Measurements from ENCODE around the gene VAMP5.
"Not testable (repeated sequence)": the region's sequence is repeated elsewhere in the genome, so short reads cannot be mapped to it uniquely, and the experiment has no call there.

VAMP5 gene

DNA sequence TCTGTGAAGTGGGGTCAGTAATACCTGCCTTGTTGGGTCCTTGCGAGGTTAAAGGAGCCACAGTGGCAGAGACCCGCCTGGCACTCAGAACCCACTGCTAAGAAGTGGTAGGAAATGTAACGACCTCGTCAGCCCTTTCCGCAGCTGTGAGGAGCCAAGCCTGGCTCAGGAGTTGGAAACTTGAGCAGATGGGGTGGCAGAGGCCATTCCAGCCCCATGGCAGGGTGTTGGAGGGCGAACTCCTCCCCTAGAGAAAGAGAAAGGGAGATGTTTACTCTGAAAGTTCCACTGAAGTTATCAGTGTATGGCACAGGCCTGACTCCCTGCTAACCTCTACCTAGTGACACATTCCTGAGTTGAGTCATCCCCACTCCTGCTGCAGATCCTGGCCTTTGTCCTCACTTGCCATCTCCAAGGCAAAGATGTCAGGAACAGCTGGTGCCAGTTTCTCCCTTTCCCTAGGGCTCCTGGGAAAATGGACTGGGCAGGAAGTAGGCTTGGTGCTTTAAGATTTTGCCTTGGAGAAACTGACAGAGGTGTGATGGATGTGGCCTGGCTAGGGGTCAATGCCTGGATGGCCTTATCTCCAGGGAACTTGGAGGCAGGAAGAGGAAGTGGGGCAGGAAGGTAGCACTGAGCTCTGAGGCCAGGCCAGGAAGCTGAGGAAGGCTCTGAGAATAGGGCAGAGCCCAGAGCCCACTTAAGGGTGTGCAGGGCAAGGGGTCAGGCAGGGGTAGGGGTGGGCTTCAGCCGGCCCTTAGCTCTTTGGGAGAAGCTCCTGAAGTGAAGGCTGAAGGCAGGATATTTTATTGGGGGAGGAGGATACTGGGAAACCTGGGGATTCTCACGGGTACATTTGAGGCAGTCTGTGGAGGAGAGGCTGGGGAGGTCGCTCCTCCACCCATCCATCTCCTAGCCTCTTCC is 888 bp downstream of the VAMP5 start:
- peak; percentile 89 for DNase-seq (ENCODE audit: low spot score)

DNA sequence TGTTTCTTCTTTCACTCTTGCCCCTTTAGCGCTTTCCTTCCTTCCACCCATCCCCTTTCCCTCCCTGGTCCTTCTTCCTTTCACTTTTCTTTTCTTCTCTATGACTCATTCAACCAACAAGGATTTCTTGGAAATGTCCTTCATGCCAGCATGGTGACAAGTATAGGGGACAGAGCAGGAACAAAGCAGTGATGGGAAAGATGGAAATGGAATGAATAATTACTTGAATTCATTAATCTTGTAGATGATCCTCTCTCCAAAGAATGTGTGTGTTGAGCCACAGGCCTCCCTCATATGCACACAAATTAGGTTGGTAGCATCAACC is 1.5 kb downstream of the VAMP5 start:
- peak; percentile 46 for DNase-seq (ENCODE audit: low spot score)

DNA sequence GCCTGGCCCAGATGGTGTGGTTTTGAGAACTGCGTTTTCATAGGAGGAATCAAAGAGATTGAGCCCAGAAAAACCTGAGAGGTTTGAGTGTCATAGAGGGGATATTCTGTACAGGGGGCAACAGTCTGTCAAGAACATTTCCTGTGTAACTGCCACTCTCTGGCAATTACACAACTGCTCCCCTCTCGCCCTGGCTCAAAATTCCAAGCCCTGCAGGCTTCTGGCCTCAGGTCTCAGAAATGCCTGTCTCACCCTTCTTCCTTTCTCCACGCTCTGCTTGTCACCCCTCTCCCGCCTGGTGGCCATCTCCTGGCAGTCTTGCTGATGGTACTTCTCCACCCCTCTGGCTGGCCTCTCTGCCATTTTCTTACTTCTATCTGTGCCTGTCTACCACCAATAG is 4.0 kb downstream of the VAMP5 start:
- no peak for DNase-seq (ENCODE audit: low spot score)

DNA sequence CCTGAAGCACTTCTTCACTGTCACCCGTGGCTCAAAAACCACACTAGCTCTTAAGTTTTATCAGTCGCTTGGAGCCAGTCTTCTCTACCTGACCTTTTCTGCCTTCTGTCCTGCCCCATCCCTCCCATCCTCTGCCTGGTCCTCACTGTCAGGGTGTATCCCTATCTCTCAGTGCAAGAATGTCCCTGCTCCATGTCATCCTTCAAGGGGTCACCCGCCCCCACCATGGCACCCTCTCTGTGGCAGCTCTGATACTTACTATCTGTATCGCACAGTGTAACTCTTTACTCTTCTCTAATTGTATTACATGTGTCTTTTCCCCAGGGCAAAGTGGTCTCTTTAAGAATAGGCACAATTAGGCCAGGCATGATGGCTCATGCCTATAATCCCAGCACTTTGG is 4.4 kb downstream of the VAMP5 start:
- DNase-seq (ENCODE audit: low spot score): no peak

DNA sequence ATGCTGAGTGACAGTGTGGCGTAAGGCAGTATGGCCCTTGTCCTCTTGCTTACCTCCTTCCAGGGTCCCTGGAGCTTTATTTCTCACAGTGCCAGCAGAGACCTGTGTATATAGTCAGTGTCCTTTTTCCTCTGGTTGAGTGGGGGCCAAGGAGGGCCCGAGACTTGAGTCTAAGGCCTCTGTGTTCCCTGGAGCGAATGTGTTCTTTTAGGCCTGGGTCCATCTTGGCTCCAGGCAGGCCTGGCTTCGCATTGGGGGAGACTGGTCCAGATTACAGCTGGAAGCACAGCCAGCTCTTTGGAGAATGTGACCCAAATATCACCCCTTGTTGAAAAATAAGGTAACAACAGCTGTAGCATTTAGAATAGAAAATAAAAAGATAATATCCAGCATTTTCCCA is 5.0 kb downstream of the VAMP5 start:
- DNase-seq (ENCODE audit: low spot score): no peak

DNA sequence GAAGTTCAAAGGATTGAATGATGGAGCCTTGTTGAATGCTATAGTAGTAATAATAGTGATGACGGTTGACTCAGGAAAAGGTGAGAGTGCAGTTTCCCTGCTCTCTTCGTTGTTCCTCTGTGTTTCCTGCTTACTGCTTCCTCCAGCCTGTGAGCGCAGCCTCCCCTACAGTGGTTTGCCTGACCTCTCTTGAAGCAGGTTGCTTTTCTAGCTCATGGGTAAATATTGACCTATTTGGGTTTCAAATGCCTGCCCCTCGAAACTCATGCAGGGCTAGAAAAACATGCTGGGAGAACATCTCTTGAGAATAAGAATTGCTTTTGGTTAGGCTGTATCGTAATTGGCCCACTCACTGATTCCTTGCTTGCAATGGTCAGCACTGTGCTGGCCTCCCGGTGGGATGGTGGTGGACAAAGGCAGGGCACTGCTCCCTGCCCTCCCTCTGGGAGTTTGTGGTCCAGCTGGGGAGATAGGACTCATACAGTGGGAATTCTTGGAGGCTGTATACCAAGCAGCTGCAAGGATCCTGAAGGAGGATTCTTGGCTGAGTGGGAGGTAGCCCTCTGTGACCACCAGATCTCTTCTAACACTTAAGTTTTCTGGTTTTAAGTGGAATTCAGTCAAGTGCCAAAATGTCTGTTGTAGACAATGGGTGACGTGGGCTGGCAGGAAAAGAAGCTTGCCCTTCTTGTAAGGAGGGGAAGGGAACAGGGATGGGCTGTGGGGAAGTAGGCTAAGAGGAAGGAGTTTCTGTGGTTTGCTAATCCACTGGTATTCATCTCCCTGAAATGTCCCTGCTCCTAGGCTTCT is 6.0 kb downstream of the VAMP5 start:
- DNase-seq (ENCODE audit: low spot score): no peak

DNA sequence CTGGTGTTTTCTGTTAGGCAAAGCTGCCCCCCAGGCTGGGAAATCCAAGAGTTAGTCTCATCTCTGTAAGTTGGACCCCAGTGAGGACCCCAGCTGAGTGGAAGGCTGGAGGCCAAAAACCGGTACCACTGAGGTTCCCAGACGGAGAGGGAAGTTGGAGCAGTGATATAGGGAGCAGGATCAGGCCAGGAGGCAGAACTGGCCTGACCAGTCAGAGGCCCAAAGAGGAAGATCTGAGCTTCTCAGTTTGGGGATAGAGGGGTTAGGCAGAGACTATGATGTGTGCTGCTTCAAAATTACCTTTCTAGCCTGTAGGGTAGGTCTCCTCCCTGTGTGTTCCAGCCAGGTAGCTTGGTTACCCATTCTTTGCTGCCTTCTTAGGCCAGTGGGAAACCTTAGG is 6.7 kb downstream of the VAMP5 start:
- no peak for DNase-seq (ENCODE audit: low spot score)

DNA sequence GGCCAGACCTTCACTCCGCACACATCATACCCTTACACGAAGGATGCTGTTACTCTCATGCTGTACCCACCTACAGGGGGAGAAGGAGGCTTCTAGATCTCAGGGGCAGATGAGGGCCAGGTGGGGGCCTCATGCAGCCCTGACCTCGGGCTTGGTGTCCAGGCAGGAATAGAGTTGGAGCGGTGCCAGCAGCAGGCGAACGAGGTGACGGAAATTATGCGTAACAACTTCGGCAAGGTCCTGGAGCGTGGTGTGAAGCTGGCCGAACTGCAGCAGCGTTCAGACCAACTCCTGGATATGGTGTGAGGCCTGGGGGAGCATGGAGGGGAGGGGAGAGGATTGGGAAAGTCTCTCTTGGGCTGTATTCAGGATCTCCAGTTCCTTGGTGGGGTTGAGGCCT is 7.3 kb downstream of the VAMP5 start:
- no peak for DNase-seq (ENCODE audit: low spot score)

DNA sequence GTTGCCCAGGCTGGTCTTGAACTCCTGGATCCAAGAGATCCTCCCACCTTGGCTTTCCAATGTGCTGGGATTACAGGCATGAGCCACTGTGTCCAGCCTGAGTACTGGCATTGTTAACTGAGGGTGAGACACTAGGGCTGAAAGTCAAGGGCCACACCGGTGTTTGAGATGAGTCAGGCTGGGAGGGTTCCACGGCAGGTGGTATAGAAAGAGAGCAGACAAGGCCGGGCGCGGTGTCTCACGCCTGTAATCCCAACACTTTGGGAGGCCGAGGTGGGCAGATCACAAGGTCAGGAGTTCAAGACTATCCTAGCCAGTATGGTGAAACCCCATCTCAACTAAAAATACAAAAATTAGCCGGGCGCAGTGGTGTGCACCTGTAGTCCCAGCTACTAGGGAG is 8.1 kb downstream of the VAMP5 start:
- DNase-seq (ENCODE audit: low spot score): not testable (repeated sequence)

DNA sequence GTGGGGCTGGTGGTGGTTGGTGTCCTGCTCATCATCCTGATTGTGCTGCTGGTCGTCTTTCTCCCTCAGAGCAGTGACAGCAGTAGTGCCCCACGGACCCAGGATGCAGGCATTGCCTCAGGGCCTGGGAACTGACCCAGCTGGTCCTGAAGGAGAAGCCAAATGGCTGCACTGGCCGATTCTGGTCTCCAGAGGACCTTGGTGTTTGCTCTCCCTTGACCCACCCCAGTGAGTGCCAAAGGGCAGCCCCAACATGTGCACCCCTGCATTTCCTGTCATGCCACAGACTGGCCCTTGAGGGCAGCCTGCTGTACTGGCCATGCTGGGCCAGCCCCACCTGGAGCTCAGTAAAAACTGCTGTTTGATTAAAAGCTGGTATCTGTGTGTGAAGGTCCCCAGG is 8.8 kb downstream of the VAMP5 start:
- DNase-seq (ENCODE audit: low spot score): no peak

DNA sequence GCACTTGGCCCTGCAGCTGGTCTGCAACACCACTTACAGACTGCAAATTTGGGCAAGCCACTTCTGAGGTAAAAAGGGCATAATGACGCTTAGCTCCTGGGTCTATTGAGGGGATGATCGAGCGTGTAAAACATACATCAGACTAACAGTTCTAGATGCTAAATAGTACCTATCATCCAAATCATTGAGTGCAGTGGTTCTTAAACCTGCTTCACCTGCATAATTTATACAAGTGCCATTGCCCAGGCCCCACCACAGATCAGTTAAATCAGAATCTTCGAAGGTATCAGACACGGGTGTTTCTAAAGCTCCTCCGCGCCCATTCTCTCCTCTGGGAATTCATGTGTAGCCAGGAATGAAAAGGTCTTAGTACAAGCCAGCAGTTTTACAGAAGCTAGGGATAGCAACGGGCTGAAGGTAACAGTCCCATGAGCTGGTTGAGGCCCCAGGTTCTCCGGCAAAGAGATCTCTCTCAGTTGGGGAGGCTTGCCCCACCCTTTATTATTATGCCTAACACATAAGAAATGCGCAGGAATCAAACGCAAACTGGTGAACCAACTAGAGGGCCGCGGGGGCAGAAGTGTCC is 10.6 kb downstream of the VAMP5 start:
- no peak for DNase-seq (ENCODE audit: low spot score)

DNA sequence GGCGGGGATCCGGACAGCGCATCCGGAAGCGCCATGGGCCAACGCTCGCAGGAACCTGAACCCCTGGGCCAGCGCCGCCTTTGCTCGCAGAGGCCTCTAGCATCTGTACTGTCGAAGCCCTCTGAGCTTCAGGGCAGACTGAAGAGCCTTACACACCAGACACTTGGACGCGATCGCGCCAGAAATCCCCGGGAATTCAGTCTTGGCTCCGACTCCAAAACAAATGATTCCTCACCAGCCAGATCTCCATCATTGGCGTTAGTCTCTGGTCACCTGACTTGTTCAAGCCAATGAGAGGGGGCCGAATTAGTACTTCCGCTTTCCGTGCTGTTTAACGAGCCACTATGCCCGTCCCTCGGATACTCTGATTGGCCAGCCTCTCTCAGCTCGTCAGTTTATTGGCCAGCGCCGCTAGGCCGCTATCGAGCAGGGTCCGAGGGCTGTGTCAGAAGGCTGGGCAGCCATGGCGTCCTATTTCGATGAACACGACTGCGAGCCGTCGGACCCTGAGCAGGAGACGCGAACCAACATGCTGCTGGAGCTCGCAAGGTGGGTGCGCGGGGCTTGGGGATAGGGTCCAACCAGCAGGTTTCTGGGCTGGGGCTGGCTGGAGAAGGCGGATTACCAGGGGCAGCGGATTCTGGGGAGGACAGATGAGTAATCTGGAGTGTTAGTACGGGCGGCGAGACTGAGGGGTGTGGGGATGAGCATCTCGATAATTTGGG is 11.2 kb downstream of the VAMP5 start, which contains the start of gene RNF181:
RNF181 (plus strand) TSS at position 445 of the 725 bp plus-strand sequence; CDS start at position 464, 19 bp downstream.
- DNase-seq (ENCODE audit: low spot score): peak; percentile 98

DNA sequence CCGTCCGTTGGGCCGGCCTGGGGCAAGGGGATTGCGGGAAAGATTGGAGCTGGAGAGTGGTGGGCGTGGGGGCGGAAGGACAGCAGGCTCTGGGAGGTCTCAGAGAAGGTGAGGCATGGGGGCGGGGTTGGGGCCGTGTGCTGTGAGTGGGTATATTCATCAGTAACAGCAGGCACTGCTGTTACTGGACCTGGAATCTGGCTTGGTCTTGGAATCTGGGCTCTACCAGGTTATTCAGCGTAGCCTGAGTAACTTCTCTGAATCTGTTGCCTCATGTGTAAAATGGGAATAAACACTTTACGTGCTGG is 11.7 kb downstream of the VAMP5 start:
- no peak for DNase-seq (ENCODE audit: low spot score)

DNA sequence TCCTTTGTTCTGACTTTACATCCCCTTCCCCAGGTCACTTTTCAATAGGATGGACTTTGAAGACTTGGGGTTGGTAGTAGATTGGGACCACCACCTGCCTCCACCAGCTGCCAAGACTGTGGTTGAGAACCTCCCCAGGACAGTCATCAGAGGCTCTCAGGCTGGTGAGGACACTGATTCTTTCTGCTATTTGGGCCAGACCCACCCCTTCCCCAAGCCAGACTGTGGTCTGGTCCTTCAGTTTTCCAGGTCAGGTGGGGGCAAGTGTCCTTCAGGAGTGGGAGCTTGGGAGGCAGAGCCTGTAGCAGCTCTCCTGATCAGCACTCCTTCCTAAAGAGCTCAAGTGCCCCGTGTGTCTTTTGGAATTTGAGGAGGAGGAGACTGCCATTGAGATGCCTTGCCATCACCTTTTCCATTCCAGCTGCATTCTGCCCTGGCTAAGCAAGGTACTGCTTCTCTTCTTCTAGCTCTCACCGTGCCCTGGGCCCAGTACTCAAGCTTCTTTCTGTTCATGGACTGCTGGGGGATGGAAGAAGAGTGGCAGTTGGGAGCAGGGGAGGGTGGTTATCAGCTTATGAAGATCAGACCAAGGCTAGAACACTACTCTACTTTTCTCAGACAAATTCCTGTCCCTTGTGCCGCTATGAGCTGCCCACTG is 12.4 kb downstream of the VAMP5 start:
- no peak for DNase-seq (ENCODE audit: low spot score)

DNA sequence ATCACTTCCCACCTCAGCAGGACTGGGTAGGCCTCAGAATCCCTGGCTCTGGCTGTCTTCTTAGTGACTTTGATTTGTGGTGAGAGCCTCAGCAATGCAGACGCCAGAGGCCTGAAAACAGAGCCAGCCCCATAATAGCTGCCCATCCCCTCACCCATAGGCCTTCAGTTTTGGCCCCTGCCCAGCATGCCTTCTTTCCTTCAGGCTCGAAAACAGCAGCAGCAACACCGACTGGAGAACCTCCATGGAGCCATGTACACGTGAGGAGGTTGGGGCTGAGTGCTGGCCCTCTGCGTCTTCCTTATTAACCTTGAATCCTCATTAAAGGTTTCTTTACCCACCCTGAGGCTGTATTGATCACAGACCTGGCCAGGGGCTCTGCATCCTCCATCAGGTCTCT is 13.0 kb downstream of the VAMP5 start:
- no peak for DNase-seq (ENCODE audit: low spot score)

DNA sequence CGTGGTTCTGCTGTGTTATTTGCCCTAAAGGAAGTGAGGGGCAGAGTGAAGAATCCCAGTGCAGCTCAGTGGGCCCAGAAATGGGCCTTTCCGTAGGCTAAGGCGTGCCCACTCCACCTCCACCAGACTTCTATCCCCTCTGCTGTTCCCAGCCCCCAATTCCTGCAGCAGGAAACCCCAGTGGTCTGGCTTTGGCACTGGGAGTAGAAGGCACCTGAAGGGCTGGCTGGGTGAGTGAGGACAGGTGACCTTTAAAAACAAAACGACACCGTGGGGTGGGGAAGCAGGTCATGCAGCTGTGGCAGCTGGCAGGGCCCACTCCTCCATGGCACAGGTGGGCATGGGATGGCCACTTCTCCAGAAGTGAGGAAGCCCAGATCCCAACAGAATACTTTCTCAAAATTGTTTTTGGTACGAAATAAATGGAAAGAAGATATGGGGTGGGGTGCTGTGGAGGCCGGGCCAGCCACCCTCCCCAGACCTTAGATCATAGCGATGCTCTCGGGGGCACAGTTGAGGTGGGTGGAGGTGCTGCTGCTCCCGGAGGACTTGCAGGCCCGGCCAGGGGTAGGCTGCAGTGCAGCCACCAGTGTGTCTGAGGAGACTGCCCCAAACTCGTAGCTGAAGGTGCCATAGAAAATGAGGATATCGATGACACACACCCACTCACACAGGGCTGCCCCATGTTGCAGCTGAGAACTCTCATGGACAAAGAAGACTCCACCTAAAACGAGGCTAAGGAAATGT is 14.5 kb downstream of the VAMP5 start:
- no peak for DNase-seq (ENCODE audit: low spot score)

DNA sequence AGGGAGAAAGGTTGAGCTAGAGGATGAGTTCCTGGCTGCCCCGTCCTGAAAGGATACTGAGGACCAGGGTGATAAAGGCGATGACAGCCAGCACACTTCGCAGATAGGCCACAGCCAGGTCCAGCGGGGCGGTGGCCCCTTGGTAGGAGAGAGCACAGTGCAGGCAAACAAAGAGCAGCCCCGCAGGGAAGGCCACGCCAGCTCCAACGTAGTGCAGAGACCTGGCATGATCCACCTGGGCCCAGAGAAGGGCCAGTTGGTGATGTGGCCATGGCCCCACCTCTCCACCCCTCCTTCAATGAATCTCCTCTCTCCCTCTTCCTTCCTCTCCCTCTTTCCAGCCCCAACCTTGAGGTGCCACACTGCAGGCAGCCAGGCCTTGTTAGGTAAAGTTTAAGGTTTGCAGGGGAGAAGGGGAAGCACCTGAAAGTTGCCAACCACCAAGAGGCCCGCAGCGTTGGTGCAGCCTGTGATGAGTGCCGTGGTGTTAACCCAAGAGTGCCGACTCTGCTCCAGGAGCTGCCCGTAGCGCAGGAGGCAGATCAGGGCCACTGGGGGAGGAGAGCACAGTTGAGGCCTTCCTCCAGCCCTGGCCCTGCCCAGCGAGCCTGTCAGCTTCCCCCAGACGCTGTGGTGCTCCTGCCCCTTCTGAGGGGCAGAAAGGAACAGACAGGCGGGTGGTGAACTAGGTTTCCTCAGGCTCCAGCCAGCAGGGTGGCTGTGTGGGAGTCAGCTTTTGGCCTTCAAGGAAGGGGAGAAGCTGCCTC is 15.4 kb downstream of the VAMP5 start:
- DNase-seq (ENCODE audit: low spot score): no peak

DNA sequence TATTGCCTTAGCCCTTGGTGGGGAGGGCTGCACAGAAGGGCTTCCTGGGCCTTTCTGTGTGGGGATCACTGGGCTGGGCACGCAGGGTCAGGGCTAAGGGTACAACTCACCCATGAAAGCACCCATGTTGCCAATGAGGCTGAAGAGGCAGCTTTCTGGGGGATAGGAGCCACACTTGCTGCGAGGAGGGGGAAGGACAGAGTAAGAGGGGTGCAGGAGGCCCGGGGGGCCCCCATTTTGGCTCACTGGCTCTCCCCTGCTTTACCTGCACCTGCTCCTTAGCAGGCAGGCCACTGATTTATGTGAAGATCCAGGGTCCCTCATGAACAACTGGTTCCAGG is 16.0 kb downstream of the VAMP5 start:
- DNase-seq (ENCODE audit: low spot score): no peak

DNA sequence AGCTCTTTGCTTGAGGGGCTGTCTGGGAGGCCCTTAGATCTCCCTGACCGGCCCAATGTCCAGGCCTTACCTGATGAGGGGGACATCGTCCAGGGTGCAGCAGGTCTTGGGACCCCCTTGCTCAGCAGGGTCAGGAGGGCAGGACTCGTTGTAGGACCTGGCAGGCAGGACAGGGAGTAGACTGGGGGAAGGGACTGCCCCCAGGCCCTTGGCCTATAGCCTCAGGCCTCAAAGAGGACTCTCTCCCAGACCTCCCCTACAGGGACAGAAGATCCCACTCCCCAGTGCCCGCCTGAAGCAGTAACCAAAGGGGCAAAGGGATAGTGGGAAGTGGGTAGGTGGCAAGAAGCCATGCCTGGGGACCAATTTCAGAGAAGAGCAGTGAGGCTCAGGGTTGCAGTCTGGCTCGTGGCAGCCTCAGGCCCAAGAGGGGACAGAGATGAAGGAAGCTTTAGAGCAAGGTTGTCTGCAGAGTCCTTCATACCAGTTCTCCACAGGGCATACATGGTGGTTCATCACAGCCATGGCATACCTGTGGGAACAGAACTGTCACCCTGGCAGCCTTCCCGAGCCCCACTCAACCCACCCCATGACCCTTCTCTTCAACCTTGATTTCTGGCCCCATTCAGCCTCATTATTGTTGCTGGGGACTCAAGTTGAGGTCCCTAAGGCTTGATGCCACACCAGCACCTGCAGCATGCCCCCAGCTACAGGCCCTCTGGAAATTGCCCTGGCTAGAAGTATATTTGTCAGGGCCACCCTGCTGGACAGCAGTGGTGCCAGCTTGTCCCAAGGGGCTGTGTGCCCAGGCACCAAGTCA is 16.9 kb downstream of the VAMP5 start:
- DNase-seq (ENCODE audit: low spot score): no peak
